GM18507 (cell line): ENCODE data around the gene ACSBG1.

Source experiments
- DNase-seq: peaks from one replicate; pipeline ENCODE4 v3.0.0; 2011; ENCODE audit warnings: low read depth; ENCODE audit not compliant: insufficient read length; ENCODE audit errors: extremely low spot score
- FAIRE-seq: peaks from 2 replicates; lab custom pipeline; 2011; peaks lifted over from hg19 to GRCh38; lab: Jason Lieb, UNC

ACSBG1 gene

GRCh38 chr15:78225783-78226541, 8.4 kb downstream of the ACSBG1 start:
- peak; percentile 69 for FAIRE-seq
- peak; percentile 33 for DNase-seq

- DNase-seq (no peak), FAIRE-seq (no peak)
These were observed 10.3 kb downstream of the ACSBG1 start for GRCh38 chr15:78224023-78224411.

GRCh38 chr15:78223396-78224022, 10.9 kb downstream of the ACSBG1 start:
- FAIRE-seq (no peak), DNase-seq (no peak)

- DNase-seq, result no peak
- FAIRE-seq, result no peak
These were observed 11.5 kb downstream of the ACSBG1 start for GRCh38 chr15:78222745-78223395.

- no peak for FAIRE-seq
These were observed 13.7 kb downstream of the ACSBG1 start for GRCh38 chr15:78220713-78221112.

GRCh38 chr15:78216276-78217104, 17.9 kb downstream of the ACSBG1 start:
- no peak for FAIRE-seq
- DNase-seq, result no peak

More at GRCh38 chr15:78220713-78221112, 13.7 kb downstream of the ACSBG1 start:
- no peak for DNase-seq

- DNase-seq, result no peak
- no peak for FAIRE-seq
These were observed 20.4 kb downstream of the ACSBG1 start for GRCh38 chr15:78213956-78214355.

GRCh38 chr15:78213425-78213750, 21.0 kb downstream of the ACSBG1 start:
- no peak for DNase-seq
- no peak for FAIRE-seq

- FAIRE-seq, result no peak
These were observed 21.6 kb downstream of the ACSBG1 start for GRCh38 chr15:78212546-78213424.

GRCh38 chr15:78212008-78212407, 22.4 kb downstream of the ACSBG1 start:
- DNase-seq (no peak), FAIRE-seq (no peak)

More at GRCh38 chr15:78212546-78213424, 21.6 kb downstream of the ACSBG1 start:
- DNase-seq, result no peak

GRCh38 chr15:78211189-78211921, 23.0 kb downstream of the ACSBG1 start:
- no peak for FAIRE-seq
- DNase-seq, result no peak

- FAIRE-seq, result peak; percentile 61
- DNase-seq, result no peak
These were observed 24.0 kb downstream of the ACSBG1 start for GRCh38 chr15:78210349-78210717.

GRCh38 chr15:78209646-78210348, 24.6 kb downstream of the ACSBG1 start:
- no peak for DNase-seq
- FAIRE-seq, result no peak

GRCh38 chr15:78208887-78209645, 25.3 kb downstream of the ACSBG1 start:
- FAIRE-seq, result no peak
- DNase-seq, result no peak

- no peak for FAIRE-seq
- no peak for DNase-seq
These were observed 26.0 kb downstream of the ACSBG1 start for GRCh38 chr15:78208341-78208844.

- no peak for DNase-seq
- no peak for FAIRE-seq
These were observed 26.6 kb downstream of the ACSBG1 start for GRCh38 chr15:78207641-78208340.
